CD4-positive, alpha-beta T cell treated with Interleukin-12 subunit alpha and Interleukin-12 subunit beta, for 1 hour (primary cell): ENCODE measurements around the gene CPVL.

ENCODE experiments used
- DNase-seq: peaks from one replicate; pipeline ENCODE4 v3.0.0-alpha.2; 2020

Gene CPVL

GRCh38 chr7:29146057-29146706, at the start of gene CPVL:
CPVL (minus strand) TSS chr7:29146537; CDS start chr7:29121061, 25,476 bp downstream.
- no peak for DNase-seq

GRCh38 chr7:29194594-29195427, 48.5 kb upstream of the CPVL start, which contains the start of gene CHN2:
CHN2 (plus strand) TSS chr7:29194775.
- DNase-seq: peak; percentile 63

GRCh38 chr7:29194206-29194593, 47.9 kb upstream of the CPVL start:
- no peak for DNase-seq

DNA sequence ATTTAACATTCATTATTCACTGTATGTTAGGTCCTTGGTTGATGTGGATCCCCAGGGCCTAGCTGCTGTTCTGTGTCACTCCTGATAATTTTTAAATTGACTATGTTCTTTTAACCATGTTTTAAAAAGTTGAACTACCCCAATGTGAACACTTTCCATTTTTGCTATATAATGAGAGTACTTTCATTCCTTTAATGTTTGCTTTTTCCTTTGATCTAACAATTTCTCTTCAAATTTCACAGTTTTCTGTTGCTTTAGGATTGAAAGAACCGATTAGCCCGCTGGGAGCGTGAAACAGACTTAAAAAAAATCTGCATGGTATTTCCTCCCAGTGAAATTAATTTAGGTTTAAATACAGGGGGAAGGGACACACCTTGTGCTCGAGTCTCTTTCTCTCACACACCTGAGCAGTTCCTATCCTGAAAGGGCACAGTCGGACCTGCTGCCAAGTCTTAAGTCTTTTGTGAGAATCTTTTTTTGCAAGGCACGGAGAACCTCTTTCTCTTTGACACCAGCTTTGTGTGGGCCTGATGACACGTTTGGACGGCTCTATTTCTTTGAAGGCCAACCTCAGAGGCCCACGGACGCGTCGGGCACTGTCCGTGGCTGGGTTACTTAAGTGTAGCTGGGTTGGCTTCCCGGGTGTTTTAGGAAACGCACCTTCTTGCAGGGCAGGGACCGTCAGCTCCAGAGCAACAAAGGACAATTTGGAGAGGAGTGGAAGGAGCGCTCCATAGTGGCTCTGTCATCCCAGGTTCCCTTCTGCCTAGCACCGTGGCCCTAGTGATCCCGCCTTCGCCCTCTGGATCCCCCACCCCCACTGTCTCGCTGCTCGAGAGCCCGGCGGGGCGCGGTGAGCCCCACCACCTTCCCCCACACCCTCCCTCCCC, 47.2 kb upstream of the CPVL start:
- DNase-seq: no peak

DNA sequence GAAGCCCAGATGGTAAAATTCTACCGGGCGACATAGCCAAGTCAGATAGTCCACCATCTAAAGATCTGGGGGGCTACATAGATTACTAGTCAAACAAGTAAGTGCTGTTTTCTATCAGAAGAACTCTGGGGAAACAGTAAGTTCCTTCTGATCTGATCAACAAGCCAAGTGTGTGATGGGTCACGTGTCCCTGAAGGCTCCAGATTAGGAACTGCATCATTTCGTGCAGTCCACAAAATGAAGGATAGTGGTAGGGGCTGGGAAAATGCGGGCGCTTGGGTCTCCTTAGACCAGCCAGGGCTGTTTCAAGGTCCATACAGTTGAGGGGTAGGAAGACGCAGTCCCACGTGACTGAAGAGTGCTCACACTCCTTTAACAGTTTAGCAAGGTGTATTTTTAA, 46.5 kb upstream of the CPVL start:
- no peak for DNase-seq

- DNase-seq: no peak
These were observed 46.0 kb upstream of the CPVL start for GRCh38 chr7:29192323-29192722.

DNA sequence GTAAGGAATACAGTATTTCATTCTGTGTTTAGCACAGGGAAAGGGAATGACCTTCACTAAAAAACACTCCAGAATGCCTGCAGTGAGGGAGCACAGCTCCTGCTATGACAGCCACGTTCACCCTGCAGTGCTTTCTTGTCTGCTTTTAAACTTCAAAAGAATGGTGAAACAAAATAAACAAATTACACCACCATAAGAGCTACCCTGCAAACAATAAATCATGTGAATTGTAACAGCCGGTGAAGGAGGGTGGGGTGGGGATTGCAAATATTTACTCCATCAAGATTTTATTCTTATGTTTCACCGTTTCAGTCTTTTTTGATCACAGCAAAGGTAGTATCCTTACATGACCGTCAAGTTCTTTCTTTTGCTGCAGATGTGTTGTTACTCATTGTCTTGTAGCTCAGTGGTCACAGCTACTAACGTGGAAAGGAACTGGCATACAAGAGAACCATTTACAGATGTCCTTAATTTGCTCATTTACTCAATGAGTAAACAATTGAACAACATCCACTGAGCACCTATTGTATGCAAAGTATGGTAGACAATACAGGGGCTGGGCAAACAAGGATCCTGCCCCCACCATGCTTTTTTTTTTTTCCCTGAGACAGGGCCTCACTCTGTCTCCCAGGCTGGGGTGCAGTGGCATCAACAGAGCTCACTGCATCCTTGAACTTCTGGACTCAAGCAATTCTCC, 44.2 kb upstream of the CPVL start:
- DNase-seq: no peak

GRCh38 chr7:29189743-29190201, 43.4 kb upstream of the CPVL start:
- DNase-seq: peak; percentile 62

DNA sequence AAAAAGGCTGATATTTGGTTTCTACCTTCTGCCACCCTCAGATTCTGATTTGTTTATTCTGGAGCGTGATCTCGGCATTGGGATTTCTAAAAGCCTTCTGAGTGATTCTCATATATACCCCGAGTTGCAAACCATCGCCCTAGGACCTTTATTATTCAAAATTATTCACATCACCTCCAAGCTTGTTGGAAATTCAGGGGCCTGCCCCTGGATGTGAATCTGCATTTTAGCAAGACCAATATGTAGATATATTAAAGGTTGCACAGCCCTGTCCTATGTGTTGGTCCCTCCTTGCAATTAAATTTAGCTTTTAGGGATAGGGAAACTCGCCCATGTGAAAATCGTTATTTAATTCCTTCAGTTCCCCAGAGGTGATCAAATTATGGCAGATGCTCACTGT, 39.3 kb upstream of the CPVL start:
- DNase-seq: no peak

DNA sequence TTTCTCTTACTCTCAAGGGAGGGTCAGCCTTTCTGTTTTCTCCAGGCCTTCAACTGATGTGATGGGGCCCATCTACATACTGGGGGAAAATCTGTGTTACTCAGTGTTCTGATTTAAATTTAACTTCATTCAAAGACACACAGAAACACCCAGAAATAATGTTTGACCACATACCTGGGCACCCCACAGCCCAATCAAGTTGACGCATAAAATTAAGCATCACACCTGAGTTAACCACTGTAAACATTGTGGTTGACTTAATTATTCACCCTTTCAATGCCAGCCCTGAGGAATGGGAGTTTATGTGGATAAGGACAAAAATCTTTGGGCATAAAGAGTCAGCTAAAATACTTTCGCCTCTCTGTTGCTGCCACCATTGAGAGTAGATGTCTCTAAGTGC, 38.3 kb upstream of the CPVL start:
- DNase-seq: no peak

DNA sequence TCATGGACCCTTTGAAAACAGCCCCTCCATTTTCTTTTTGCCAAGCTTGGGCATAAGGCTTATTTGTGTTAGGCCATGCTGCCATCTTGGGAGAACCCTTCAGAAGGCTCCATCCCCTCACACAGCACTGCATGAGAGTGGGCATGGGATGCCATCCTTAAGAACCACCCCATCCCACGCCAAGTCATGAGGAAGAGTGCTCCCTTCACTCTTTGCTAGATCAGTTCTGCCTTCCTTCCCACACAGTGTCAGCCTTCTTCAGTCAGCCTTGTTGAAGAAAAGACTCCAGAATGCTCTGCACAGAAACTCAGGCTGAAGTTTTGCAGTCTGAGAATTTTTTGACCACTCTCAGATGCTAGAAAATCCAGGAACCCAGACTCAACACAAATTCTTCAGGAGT, 32.8 kb upstream of the CPVL start:
- no peak for DNase-seq

DNA sequence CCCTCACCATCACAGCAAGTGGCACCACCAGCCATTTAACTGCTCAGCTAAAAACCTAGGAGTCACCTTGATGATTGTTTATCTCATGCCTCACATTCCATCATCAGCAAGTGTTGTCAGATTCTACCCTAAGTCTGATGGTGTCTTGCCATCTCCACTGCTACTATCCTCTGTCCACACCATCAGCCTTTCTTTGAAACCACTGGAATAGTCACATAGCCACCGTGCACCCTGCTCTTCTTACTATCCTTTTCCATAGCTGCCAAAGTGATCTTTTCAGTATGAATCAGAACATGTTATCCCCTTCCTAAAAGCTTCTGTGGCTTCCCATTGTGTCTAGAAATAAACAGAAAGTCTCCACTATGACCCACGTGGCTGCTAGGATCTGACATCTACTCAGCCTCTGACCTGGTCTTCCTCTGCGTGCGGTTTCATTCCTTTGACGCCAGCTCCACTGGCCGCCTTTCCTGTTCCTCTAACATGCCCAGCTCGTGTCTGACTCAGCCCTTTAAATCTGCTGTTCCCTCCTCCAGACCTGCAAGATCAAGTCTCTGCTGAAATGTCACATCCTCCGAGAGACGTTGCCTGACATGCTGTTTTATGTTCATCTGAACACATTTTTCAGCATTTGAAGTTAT, 31.7 kb upstream of the CPVL start:
- DNase-seq: peak; percentile 14

- no peak for DNase-seq
These were observed 27.1 kb upstream of the CPVL start for GRCh38 chr7:29173458-29173857.

- no peak for DNase-seq
These were observed 24.4 kb upstream of the CPVL start for GRCh38 chr7:29170781-29171180.

- no peak for DNase-seq
These were observed 21.4 kb upstream of the CPVL start for GRCh38 chr7:29167721-29168120.

DNA sequence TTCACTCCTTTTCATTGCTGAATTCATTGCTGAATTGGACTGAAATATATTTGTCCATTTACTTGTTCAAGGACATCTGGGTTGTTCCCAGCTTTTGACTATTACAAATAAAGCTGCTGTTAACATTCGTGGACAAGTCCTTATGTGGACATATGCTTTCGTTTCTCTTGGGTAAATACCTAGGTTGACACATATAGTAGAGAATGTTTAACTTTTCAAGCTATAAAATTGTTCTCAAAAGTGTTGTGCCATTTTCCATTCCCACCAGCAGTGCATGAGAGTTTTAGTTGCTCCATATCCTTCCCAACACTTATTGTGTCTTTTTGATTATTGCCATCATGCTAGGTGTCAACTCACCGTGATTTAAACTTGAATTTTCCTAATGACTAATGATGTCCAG, 17.5 kb upstream of the CPVL start:
- no peak for DNase-seq

GRCh38 chr7:29162577-29162976, 16.2 kb upstream of the CPVL start:
- DNase-seq: no peak

DNA sequence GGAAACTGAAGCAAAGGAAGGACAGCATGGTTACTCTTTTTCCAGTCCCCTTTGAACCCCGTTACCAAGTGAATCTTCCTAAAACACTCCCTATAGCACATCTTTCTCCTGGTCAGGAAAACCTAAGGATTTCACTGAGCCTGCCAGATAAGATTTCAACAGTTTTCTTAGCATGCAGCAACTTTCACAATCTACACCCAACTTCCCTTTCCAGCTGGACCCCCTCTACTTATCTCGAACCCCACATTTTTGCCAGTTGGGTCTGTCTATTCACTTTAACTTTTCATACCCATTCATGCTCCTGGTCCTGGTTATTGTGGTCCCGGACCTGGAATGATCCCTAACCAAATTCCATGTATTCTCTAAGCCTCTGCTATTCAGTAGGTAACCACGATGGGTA, 14.9 kb upstream of the CPVL start:
- DNase-seq: no peak

DNA sequence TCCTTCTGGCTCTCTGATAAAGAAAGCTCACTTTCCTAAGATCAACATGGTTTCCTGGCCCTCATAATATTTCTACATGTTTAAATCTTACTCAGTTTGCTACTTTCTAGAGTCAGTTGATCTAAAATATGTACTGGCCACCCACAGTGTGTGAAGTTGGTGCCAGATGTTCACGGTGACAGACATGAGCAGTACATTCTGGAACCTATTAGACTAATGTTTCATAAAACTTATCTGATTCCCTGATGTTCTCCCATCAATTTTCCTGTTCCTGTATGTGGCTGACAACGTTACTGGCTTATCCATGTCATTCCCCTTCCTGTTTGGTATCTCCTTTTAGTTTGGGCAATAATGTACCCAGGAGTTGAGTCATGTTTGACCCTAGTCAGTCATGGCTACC, 13.7 kb upstream of the CPVL start:
- DNase-seq: no peak

- DNase-seq: no peak
These were observed 12.6 kb upstream of the CPVL start for GRCh38 chr7:29158795-29159423.

GRCh38 chr7:29156907-29157452, 10.6 kb upstream of the CPVL start:
- DNase-seq: no peak
